Measurements from ENCODE around the gene IFNA7.
"Not testable (repeated sequence)": the region's sequence is repeated elsewhere in the genome, so short reads cannot be mapped to it uniquely, and the experiment has no call there.

IFNA7 gene

DNA sequence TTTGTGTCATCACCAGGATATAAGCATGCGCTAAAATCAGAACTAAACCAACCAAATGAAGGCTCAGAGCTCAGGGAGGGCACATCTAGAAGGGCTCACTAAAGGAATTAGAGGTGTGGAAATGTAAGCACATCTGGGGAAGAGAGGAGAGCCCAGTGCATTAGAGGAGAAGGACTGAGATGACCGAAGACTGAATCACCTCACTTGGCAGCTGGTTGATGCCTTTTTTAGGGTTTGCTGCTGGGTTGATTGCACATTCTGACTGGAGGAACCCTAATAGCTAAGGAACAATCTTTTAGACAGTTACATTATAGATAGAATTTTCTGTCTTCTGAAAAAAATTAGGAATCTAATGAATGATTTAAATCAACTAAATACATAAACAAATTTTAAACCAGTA lies 27.3 kb downstream of the IFNA7 start:
- DNase-seq = no peak

DNA sequence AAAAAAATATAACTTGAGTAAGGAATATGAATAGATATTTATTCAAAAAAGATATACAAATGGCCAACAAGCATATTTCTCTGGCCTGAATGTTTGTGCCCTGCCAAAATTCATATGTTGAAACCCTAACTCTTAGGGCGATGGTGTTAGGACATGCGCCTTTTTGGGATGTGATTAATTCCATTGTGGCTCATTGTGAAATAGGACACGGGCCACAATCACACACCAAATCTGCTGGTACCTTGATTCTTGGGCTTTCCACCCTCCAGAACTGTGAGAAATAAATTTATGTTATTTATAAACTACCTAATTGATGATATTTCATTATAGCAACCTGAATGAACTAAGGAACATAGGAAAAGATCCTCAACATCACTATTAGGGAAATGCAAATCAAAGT lies 29.8 kb downstream of the IFNA7 start:
- no peak for DNase-seq

DNA sequence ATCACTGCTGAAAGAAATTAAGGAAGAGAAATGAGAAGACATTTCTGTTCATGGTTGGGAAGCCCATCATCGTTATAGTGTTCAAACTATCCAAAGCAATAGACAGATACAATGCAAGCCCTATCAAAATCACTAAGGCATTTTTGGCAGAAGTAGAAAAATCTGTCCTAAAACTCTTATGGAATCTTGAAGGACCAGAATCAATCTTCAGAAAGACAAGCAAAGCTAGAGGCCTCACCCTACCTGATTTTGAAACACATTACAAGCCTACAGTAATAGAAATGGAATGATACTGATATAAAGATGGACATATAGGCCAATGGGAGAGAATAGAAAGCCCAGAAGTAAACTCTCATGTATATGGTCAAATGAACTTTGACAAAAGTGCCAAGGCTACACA lies 30.7 kb downstream of the IFNA7 start:
- DNase-seq = no peak

DNA sequence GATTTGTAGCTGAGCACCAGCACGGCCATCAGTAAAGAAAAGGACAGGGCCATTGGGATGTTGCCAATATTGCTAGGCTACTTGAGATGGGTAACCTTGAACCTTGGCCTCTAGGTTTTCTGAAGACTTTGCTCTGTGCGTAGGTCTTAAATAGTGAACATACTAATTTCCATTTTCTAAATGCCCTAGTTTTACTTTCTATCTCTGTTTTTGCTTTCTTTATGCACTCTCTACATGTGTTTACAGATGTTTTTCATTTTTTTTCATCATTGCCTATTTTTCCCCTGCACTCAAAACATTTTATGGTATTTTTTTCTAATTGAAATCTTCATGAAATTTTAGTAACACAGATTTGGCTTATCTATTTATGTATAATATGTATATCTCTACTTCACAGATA lies 35.4 kb downstream of the IFNA7 start, which contains the start of gene IFNA21:
Gene IFNA21, minus strand, starts transcription at position 101 of the 400 bp plus-strand sequence. Its CDS starts 48 bp downstream, at position 53.
- DNase-seq = not testable (repeated sequence)

DNA sequence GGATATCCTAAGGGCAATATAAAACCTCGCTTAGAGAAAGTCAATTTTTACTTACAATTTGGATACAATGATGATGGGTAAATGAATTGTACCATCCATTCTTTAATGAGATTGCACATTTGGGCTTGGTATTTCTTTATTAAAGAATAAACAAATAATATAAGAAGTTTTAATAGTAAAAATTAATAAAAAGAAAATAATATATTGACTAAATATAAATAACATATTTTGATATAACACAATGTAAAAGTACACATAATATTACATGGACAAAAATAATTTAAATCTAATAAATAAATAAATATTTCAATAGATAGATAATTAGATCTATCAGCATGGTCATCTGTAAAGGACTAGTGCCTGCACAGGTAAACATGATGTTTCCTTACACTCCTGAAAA lies 36.5 kb downstream of the IFNA7 start:
- no peak for DNase-seq

DNA sequence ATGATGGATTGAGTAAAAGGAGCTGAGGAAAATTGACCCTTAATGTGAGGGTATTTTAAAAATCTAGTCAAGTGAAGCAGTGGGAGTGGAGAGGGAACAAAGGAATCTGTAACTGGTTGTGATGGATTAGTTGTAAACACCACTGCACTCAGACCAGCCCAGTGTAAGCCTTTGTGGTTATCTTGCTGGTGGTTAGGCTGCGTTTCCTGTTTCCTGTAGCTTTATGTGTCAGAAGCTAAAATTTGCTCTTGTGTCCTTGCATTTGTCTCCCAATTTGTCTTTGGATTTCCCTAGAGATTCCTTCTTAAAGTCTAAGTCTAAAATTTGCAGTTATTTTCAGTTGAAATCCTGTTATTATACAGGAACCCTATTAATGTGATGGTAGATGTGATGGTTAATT lies 41.8 kb downstream of the IFNA7 start:
- no peak for DNase-seq

DNA sequence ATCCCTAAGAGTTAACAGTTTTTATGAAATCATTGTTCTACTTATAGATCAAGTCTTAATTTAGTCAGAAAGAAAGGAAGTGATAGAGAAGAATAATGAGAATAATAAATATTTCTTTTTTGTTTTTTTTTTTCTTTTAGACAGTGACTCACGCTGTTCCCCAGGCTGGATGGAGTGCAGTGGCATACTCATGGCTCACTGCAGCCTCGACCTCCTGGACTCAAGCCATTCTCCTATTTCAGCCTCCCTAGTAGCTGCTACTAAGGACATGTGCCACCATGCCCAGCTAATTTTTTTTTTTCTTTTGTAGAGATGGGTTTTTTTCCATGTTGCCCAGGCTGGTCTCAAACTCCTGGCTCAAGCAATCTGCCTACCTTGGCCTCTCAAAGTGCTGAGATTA lies 46.5 kb downstream of the IFNA7 start:
- no peak for DNase-seq

DNA sequence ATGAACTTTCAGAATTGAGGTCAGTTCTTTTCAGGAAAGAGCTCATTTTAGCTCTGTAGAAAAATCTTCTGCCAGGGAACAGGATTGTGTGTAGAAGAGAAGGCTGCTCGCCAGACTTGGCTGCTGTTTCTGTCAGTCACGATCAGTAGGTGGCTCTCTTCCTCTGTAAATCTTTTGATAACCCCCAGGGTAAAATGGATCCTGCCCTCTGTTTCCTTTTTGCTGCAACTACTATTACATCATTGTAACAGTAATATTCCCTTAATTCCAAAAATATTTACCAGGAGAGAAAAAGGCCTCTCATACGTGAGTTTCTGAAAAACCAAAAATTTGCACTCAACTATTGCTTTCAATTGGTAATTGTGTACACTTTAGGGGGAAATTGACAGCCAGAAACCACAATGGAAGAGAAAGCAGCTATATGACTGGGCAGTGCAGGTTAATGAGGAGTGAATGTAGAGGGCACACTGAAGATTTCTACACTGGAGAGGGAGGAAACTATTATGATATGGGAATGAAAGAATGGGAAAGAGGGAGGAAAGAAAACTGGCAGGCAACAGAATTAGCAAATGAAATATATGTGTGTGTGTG lies 47.9 kb downstream of the IFNA7 start:
- peak; percentile 9 for DNase-seq

DNA sequence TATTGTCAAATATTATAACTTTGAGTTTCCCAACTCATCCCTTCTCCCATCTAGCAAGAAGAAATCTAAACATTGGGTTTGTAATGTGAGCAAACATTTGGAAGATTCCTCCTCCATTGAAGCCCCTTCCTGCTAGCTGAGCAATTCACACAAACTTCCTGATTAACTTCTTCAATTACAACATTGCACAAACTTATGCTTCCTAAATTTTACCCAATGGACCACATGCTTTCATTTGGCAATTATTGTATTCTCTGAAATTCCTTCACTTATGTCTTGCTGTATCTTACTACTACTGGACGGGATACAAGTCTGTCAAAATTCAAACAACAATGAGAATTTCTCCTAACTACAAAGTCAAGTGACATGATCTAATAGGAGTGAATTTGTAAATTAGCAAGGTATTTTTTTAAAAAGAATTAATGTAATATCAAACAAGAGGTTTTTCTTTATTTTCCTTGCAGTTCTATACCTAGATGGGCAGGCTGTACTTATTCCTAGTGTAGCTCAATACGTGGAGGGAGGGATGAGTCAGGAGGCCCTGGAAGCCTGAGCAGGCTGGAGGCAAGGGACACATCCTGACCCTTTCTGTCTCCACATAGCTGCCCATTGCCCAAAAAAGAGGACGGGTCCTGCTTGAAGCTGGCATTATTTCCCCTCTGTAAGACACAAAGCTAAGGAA lies 48.5 kb downstream of the IFNA7 start:
- no peak for DNase-seq

Measured in DMS 273 treated with DMSO at 0.1 percent for 48 hours (cell line).